Mammary epithelial cell (primary cell): ENCODE measurements around the gene NCLN.

Experiments used
- CTCF ChIP-seq, 2 donors: IDR thresholded peaks in 1 of 2; conservative IDR thresholded peaks in 1 of 2; 2 replicates each; pipeline ENCODE4 v1.5.1; 2011 to 2012; ENCODE audit warnings: inconsistent platforms in 2 of 2, low read length in 2 of 2, mild to moderate bottlenecking in 2 of 2, control low read depth in 1 of 2, low read depth in 1 of 2; ENCODE audit not compliant: insufficient read depth in 1 of 2; ENCODE audit errors: extremely low read depth in 1 of 2
- EZH2 ChIP-seq: IDR thresholded peaks from 2 replicates; pipeline ENCODE4 v1.6.1; 2012; ENCODE audit warnings: low read length, inconsistent platforms, borderline replicate concordance

GRCh38 chr19:3152419-3152780 lies 33.3 kb upstream of the NCLN start:
- TF ChIP-seq CTCF (conservative IDR thresholded peaks at IDR 0.05 in 1 of 2, IDR thresholded peaks at IDR 0.05 in 1 of 2; ENCODE audit: extremely low read depth in 1 of 2, insufficient read depth in 1 of 2, low read depth in 1 of 2, low read length in 2 of 2), result no peak
- no peak for TF ChIP-seq EZH2
